GM23338 (cell line): ENCODE results near the gene FHOD1. TPM values are rescaled to one million over a fixed set of nuclear protein-coding genes. Genes with fewer than 3 reads are reported as not detected.

ENCODE experiments used
- ATAC-seq: fragments of 200-7000 bp; cut with Tn5 transposase; 3 replicates; pipeline ENCODE4 v1.9.1; 2020
- DNase-seq: peaks from one replicate; pipeline ENCODE4 v3.0.0-alpha.2; 2015; ENCODE audit warnings: low spot score
- H2AFZ ChIP-seq: fragments of 200-600 bp; sonication (generic); 2 replicates; pipeline ENCODE4 v1.8.0; 2016; ENCODE audit warnings: antibody characterized with exemption, mild to moderate bottlenecking, moderate library complexity
- H3F3A ChIP-seq: fragments of 200-600 bp; sonication (generic); replicated peaks from 2 replicates; pipeline ENCODE4 v1.8.0; 2017; ENCODE audit warnings: antibody characterized with exemption, mixed run types, low read depth
- H3K27ac ChIP-seq: fragments of 200-600 bp; sonication (generic); 2 replicates; pipeline ENCODE4 v1.6.1; 2016; ENCODE audit warnings: low read depth
- H3K27me3 ChIP-seq: fragments of 200-600 bp; sonication (generic); 2 replicates; pipeline ENCODE4 v1.8.0; 2016; ENCODE audit warnings: mild to moderate bottlenecking, mixed run types, moderate library complexity; ENCODE audit not compliant: insufficient read depth
- H3K36me3 ChIP-seq: fragments of 200-600 bp; sonication (generic); 2 replicates; pipeline ENCODE4 v1.8.0; 2016; ENCODE audit warnings: mild to moderate bottlenecking; ENCODE audit not compliant: insufficient read depth
- H3K4me1 ChIP-seq: fragments of 200-600 bp; sonication (generic); 2 replicates; pipeline ENCODE4 v1.8.0; 2016; ENCODE audit warnings: mild to moderate bottlenecking, moderate library complexity; ENCODE audit not compliant: insufficient read depth
- H3K4me2 ChIP-seq: fragments of 200-600 bp; sonication (generic); 2 replicates; pipeline ENCODE4 v1.7.1; 2017; ENCODE audit warnings: mixed run types
- H3K4me3 ChIP-seq: fragments of 200-600 bp; sonication (generic); 2 replicates; pipeline ENCODE4 v1.6.1; 2016; ENCODE audit warnings: mixed run types
- H3K79me2 ChIP-seq: fragments of 200-600 bp; sonication (generic); replicated peaks from 2 replicates; pipeline ENCODE4 v1.8.0; 2017; ENCODE audit warnings: mild to moderate bottlenecking; ENCODE audit not compliant: insufficient read depth
- H3K9me2 ChIP-seq: fragments of 200-600 bp; sonication (generic); 2 replicates; pipeline ENCODE4 v1.8.0; 2017; ENCODE audit not compliant: insufficient read depth
- H4K20me1 ChIP-seq: fragments of 200-600 bp; sonication (generic); replicated peaks from 2 replicates; pipeline ENCODE4 v1.8.0; 2017; ENCODE audit warnings: mild to moderate bottlenecking; ENCODE audit not compliant: insufficient read depth
- H3K27ac Mint-ChIP-seq: 2 replicates; pipeline ENCODE4 v1.8.0; 2020; ENCODE audit warnings: inconsistent platforms, mild to moderate bottlenecking, moderate library complexity, mixed read lengths
- H3K27me3 Mint-ChIP-seq: 3 replicates; pipeline ENCODE4 v1.8.0; 2022; ENCODE audit warnings: low read depth, mild to moderate bottlenecking, moderate library complexity, mixed read lengths, inconsistent platforms; ENCODE audit not compliant: insufficient read depth, poor library complexity
- H3K36me3 Mint-ChIP-seq: 3 replicates; pipeline ENCODE4 v1.8.0; 2021; ENCODE audit warnings: low read depth, mild to moderate bottlenecking, inconsistent platforms, moderate library complexity, mixed read lengths
- H3K4me1 Mint-ChIP-seq: 3 replicates; pipeline ENCODE4 v1.8.0; 2020; ENCODE audit warnings: mild to moderate bottlenecking, inconsistent platforms, mixed read lengths
- H3K4me3 Mint-ChIP-seq: 3 replicates; pipeline ENCODE4 v1.8.0; 2021; ENCODE audit warnings: moderate library complexity, mild to moderate bottlenecking, inconsistent platforms, mixed read lengths
- H3K9me3 Mint-ChIP-seq: 3 replicates; pipeline ENCODE4 v1.8.0; 2020; ENCODE audit warnings: moderate library complexity, mild to moderate bottlenecking, inconsistent platforms, mixed read lengths
- CREB1 ChIP-seq: fragments of 250-450 bp; sonication (Bioruptor Pico); IDR thresholded peaks from 2 replicates; pipeline ENCODE4 v1.5.0; 2020; ENCODE audit warnings: low read depth, mild to moderate bottlenecking, moderate library complexity
- ETS1 ChIP-seq: IDR thresholded peaks from 2 replicates; pipeline ENCODE4 v1.6.1; 2016; ENCODE audit warnings: antibody characterized with exemption
- EZH2 ChIP-seq: fragments of 200-600 bp; sonication (generic); IDR thresholded peaks from one replicate; pipeline ENCODE4 v1.8.0; 2017; ENCODE audit warnings: antibody characterized with exemption, mild to moderate bottlenecking, low read depth; ENCODE audit not compliant: unreplicated experiment
- EZH2phosphoT487 ChIP-seq: fragments of 200-600 bp; sonication (generic); IDR thresholded peaks from one replicate; pipeline ENCODE4 v1.8.1; 2018; ENCODE audit warnings: antibody characterized with exemption; ENCODE audit not compliant: unreplicated experiment
- JUNB ChIP-seq: IDR thresholded peaks from one replicate; pipeline ENCODE4 v1.6.1; 2016; ENCODE audit warnings: antibody characterized with exemption; ENCODE audit not compliant: unreplicated experiment
- NANOG ChIP-seq: IDR thresholded peaks from 2 replicates; pipeline ENCODE4 v1.6.1; 2016; ENCODE audit warnings: antibody characterized with exemption, borderline replicate concordance
- POLR2AphosphoS5 ChIP-seq: IDR thresholded peaks from 2 replicates; pipeline ENCODE4 v1.6.1; 2016; ENCODE audit warnings: antibody characterized with exemption, low read depth
- REST ChIP-seq: IDR thresholded peaks from one replicate; pipeline ENCODE4 v1.6.1; 2018; ENCODE audit warnings: antibody characterized with exemption; ENCODE audit not compliant: unreplicated experiment
- STAT1 ChIP-seq: IDR thresholded peaks from one replicate; pipeline ENCODE4 v1.6.1; 2016; ENCODE audit warnings: antibody characterized with exemption; ENCODE audit not compliant: unreplicated experiment
- ZNF114 ChIP-seq: fragments of 250-450 bp; sonication (Bioruptor Pico); IDR thresholded peaks from 2 replicates; pipeline ENCODE4 v1.5.0; 2020; ENCODE audit warnings: mild to moderate bottlenecking, moderate library complexity
- ZNF331 ChIP-seq: fragments of 250-450 bp; sonication (Bioruptor Pico); IDR thresholded peaks from 2 replicates; pipeline ENCODE4 v1.5.0; 2020; ENCODE audit warnings: low read depth, mild to moderate bottlenecking, moderate library complexity
- ZNF462 ChIP-seq: fragments of 250-450 bp; sonication (Bioruptor Pico); IDR thresholded peaks from 2 replicates; pipeline ENCODE4 v1.5.0; 2020; ENCODE audit warnings: mild to moderate bottlenecking, moderate library complexity
- polyA plus RNA-seq: library from polyadenylated mRNA; unstranded; fragments of >200 nt; fragmentation: Nextera tagmentation; extraction: Ambion mirVana; gene quantifications from 2 replicates; pipeline ENCODE4 v1.2.1, GENCODE V29; 2016
- total RNA-seq: library from RNA; depleted of rRNA; stranded (reverse); fragments of >200 nt; shearing (Covaris generic); gene quantifications from 2 replicates; pipeline ENCODE4 v1.2.3, GENCODE V29; 2014
- TF ChIP-seq, protein P1 (sequence below), 2 experiments: fragments of 200-600 bp in 1 of 2; sonication (generic) in 1 of 2; conservative IDR thresholded peaks; 2 replicates each; pipeline versions ENCODE4 v1.5.1 to v1.6.1; 2016 to 2017; ENCODE audit warnings: antibody characterized with exemption in 2 of 2, low read depth in 2 of 2, mild to moderate bottlenecking in 2 of 2, moderate library complexity in 1 of 2

The FHOD1 gene
- total and polyA plus RNA-seq, 2 experiments from 2014 or later = 26.2 to 52.7 TPM

DNA sequence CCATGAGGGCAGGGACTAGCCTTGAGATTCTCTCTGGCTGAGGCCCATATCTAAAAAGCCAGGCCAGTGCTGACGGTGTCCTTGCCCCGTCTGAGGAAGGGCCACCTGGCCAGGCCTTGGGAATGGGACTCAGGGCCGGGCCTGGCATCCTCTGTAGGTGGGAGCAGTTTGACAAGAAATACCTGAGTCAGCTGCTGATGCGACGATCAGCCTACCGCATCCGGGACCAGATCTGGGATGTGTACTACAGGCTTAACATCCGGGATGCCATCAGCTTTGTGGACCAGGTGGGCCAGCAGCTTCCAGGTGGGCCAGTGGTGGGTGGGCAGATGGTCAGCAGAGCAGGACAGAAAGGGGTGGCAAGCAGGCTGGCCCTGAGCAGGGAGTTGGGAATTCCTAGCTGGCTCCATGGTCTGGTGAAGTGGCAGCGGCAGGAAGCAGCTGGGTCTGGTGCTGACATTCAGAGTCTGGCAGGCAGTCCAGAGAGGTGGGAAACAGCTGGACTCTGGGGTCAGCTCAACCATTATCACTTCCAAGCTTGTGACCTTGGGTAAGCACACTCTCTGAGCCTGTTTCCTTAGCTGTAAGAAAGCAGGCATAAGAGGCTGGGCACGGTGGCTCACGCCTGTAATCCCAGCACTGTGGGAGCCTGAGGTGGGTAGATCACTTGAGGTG lies 11.0 kb upstream of the FHOD1 start:
- no peaks in the 10 kb centered on the region; the same call in none of the 2 replicates for H4K20me1 ChIP-seq

More for the DNA sequence above, 11.0 kb upstream of the FHOD1 start:
- DNase-seq (no peak), ATAC-seq (no peak)
- no peaks in the 10 kb centered on the region for H3K79me2 ChIP-seq
- H3K4me3 ChIP-seq = no peak overlapping the region
- H3K4me1 Mint-ChIP-seq = peaks cover 4% of the 10 kb centered on the region; the same call in 2 of the 3 replicates
- H2AFZ ChIP-seq = no peak overlapping the region
- H3K4me1 ChIP-seq = no peaks in the 10 kb centered on the region
- H3K4me3 Mint-ChIP-seq = no peak overlapping the region
- TF ChIP-seq STAT1 (no peak), CREB1 (CRISPR knock-in tag) (no peak), REST (no peak), EZH2phosphoT487 (no peak), ZNF331 (no peak), NANOG (no peak), JUNB (no peak), EZH2 (no peak), ZNF114 (CRISPR knock-in tag) (no peak), POLR2AphosphoS5 (no peak), ZNF462 (CRISPR knock-in tag) (no peak), ETS1 (no peak)
- TF ChIP-seq, protein P1, sequence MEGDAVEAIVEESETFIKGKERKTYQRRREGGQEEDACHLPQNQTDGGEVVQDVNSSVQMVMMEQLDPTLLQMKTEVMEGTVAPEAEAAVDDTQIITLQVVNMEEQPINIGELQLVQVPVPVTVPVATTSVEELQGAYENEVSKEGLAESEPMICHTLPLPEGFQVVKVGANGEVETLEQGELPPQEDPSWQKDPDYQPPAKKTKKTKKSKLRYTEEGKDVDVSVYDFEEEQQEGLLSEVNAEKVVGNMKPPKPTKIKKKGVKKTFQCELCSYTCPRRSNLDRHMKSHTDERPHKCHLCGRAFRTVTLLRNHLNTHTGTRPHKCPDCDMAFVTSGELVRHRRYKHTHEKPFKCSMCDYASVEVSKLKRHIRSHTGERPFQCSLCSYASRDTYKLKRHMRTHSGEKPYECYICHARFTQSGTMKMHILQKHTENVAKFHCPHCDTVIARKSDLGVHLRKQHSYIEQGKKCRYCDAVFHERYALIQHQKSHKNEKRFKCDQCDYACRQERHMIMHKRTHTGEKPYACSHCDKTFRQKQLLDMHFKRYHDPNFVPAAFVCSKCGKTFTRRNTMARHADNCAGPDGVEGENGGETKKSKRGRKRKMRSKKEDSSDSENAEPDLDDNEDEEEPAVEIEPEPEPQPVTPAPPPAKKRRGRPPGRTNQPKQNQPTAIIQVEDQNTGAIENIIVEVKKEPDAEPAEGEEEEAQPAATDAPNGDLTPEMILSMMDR (conservative IDR thresholded peaks at IDR 0.05; ENCODE audit: low read depth in 2 of 2) = no peak
- H3K9me3 Mint-ChIP-seq = no peaks in the 10 kb centered on the region
- H3K27me3 Mint-ChIP-seq = peaks cover 11% of the 10 kb centered on the region
- H3K36me3 ChIP-seq = no peaks in the 10 kb centered on the region
- no peaks in the 10 kb centered on the region for H3K27me3 ChIP-seq
- no peak overlapping the region for H3K27ac ChIP-seq
- H3F3A ChIP-seq = no peaks in the 10 kb centered on the region
- H3K4me2 ChIP-seq = no peak overlapping the region
- peaks cover 5% of the 10 kb centered on the region; the same call in 2 of the 3 replicates for H3K36me3 Mint-ChIP-seq
- no peaks in the 10 kb centered on the region for H3K9me2 ChIP-seq
- no peak overlapping the region for H3K27ac Mint-ChIP-seq
